Keratinocyte (primary cell): ENCODE results near the gene ANKS1B. TPM values are rescaled to one million over a fixed set of nuclear protein-coding genes. Genes with fewer than 3 reads are reported as not detected.

Experiments used
- DNase-seq: peaks from one replicate; pipeline ENCODE4 v3.0.0-alpha.2; 2011; ENCODE audit warnings: low read depth, missing footprints, low spot score
- FAIRE-seq: peaks from 2 replicates; lab custom pipeline; 2011; peaks lifted over from hg19 to GRCh38; lab: Jason Lieb, UNC
- H2AFZ ChIP-seq: 2 replicates; pipeline ENCODE4 v1.6.0; 2012; ENCODE audit warnings: low read length, control low read depth, inconsistent platforms; ENCODE audit not compliant: control insufficient read depth
- H3K27ac ChIP-seq: 2 replicates; pipeline ENCODE4 v1.5.1; 2011; ENCODE audit warnings: low read length; ENCODE audit not compliant: control insufficient read depth, insufficient read depth
- H3K27me3 ChIP-seq: 3 replicates; pipeline ENCODE4 v1.6.0; 2011; ENCODE audit warnings: low read length; ENCODE audit not compliant: control insufficient read depth, insufficient read depth; ENCODE audit errors: extremely low read depth
- H3K36me3 ChIP-seq, 2 experiments: 2 replicates in 1 of 2; 3 replicates in 1 of 2; pipeline ENCODE4 v1.5.1; 2011; ENCODE audit warnings: low read length in 2 of 2, mild to moderate bottlenecking in 1 of 2; ENCODE audit not compliant: control insufficient read depth in 2 of 2, insufficient read depth in 2 of 2; ENCODE audit errors: extremely low read depth in 1 of 2
- H3K4me1 ChIP-seq: 3 replicates; pipeline ENCODE4 v1.5.1; 2011; ENCODE audit warnings: low read length; ENCODE audit not compliant: control insufficient read depth, insufficient read depth; ENCODE audit errors: extremely low read depth
- H3K4me2 ChIP-seq: 3 replicates; pipeline ENCODE4 v1.6.0; 2011; ENCODE audit warnings: low read depth, low read length; ENCODE audit not compliant: control insufficient read depth, insufficient read depth; ENCODE audit errors: extremely low read depth
- H3K4me3 ChIP-seq, 3 experiments: fragments of 200-600 bp in 1 of 3; sonication (generic) in 1 of 3; 2 replicates in 2 of 3; 3 replicates in 1 of 3; pipeline ENCODE4 v1.5.1; 2011 to 2016; ENCODE audit warnings: low read length in 3 of 3, mild to moderate bottlenecking in 3 of 3, control low read depth in 2 of 3, inconsistent platforms in 1 of 3, low read depth in 1 of 3, mixed read lengths in 1 of 3, mixed run types in 1 of 3, moderate library complexity in 1 of 3; ENCODE audit not compliant: control insufficient read depth in 2 of 3, insufficient read depth in 2 of 3; ENCODE audit errors: extremely low read depth in 1 of 3
- H3K79me2 ChIP-seq: 2 replicates; pipeline ENCODE4 v1.6.0; 2012; ENCODE audit warnings: low read length; ENCODE audit not compliant: control insufficient read depth, insufficient read depth
- H3K9ac ChIP-seq: 3 replicates; pipeline ENCODE4 v1.6.0; 2011; ENCODE audit warnings: low read length; ENCODE audit not compliant: control insufficient read depth, insufficient read depth; ENCODE audit errors: extremely low read depth
- H3K9me1 ChIP-seq: 3 replicates; pipeline ENCODE4 v1.6.0; 2011; ENCODE audit warnings: low read length; ENCODE audit not compliant: control insufficient read depth, insufficient read depth; ENCODE audit errors: extremely low read depth
- H3K9me3 ChIP-seq: 2 replicates; pipeline ENCODE4 v1.5.1; 2012; ENCODE audit warnings: low read depth, low read length; ENCODE audit not compliant: control insufficient read depth
- H4K20me1 ChIP-seq: 3 replicates; pipeline ENCODE4 v1.6.0; 2011; ENCODE audit warnings: low read length; ENCODE audit not compliant: control insufficient read depth, insufficient read depth; ENCODE audit errors: extremely low read depth
- EZH2 ChIP-seq: IDR thresholded peaks from one replicate; pipeline ENCODE4 v1.6.1; 2012; ENCODE audit warnings: inconsistent platforms, mild to moderate bottlenecking, low read length, moderate library complexity
- dilution Hi-C: fragments of 300-500 bp; cut with MboI; formaldehyde crosslinking; loops from one replicate; pipeline ENCODE4 v1.7.0; 2020; ENCODE audit warnings: low sequenced_read_pairs; ENCODE audit not compliant: extremely low pct_ligation_motif_present
- polyA plus RNA-seq, 5 experiments: library from polyadenylated mRNA; depleted of rRNA in 3 of 5; stranded (reverse) in 3 of 5; stranded (forward) in 1 of 5; unstranded in 1 of 5; fragments of >200 nt; gene quantifications; 1 replicate in 1 of 5; 2 replicates in 3 of 5; 3 replicates in 1 of 5; pipeline versions ENCODE4 v1.2.1 to v1.2.3, GENCODE V29; 2011 to 2012; ENCODE audit warnings: missing spikeins in 2 of 5, low read depth in 1 of 5, low replicate concordance in 1 of 5
- TF ChIP-seq, protein P1 (sequence below), 3 experiments: IDR thresholded peaks in 1 of 3; conservative IDR thresholded peaks in 1 of 3; optimal IDR thresholded peaks in 1 of 3; 2 replicates in 2 of 3; 3 replicates in 1 of 3; pipeline versions ENCODE3 to v1.5.1; 2011; ENCODE audit warnings: low read length in 3 of 3, mild to moderate bottlenecking in 3 of 3, moderate library complexity in 2 of 3, control low read depth in 1 of 3, inconsistent platforms in 1 of 3; ENCODE audit not compliant: insufficient read depth in 2 of 3; ENCODE audit errors: extremely low read depth in 1 of 3

Gene ANKS1B
- polyA plus RNA-seq, 1 donor (not counting 4 experiments of a cell fraction or from before 2014, with no cell fraction given) = not detected

DNA sequence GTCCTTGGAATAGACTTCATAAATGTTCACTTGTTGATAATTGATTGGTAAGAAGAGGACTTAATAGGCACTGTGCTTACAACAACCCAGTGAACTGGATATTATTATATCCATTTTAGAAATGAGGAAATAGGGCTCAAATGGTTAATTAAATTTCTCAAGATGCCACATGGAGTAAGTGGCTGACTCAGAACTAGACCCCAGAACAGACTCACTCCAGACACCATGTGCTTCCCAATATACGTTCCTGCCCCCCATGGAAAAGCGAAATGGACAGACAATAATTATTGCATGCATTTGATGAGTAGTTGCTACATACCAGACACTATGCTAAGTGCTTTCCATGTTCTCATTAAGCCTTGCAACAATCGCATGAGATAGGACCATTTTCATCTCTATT, 895 bp upstream of the ANKS1B start:
- no peak overlapping the region for H3K27ac ChIP-seq
- H3K4me3 ChIP-seq = peak overlapping the region in 2 of 3 experiments; percentile 63 to 73
- H3K9ac ChIP-seq = no peak overlapping the region
- peak overlapping the region; percentile 96 for H3K4me2 ChIP-seq
- peaks cover 2% of the 10 kb centered on the region for H3K9me1 ChIP-seq
- peaks cover 4% of the 10 kb centered on the region for H3K4me1 ChIP-seq
- H2AFZ ChIP-seq = no peak overlapping the region
- no peaks in the 10 kb centered on the region for H3K9me3 ChIP-seq
- FAIRE-seq (no peak), DNase-seq (no peak)
- no peak for TF ChIP-seq EZH2
- TF ChIP-seq, protein P1, sequence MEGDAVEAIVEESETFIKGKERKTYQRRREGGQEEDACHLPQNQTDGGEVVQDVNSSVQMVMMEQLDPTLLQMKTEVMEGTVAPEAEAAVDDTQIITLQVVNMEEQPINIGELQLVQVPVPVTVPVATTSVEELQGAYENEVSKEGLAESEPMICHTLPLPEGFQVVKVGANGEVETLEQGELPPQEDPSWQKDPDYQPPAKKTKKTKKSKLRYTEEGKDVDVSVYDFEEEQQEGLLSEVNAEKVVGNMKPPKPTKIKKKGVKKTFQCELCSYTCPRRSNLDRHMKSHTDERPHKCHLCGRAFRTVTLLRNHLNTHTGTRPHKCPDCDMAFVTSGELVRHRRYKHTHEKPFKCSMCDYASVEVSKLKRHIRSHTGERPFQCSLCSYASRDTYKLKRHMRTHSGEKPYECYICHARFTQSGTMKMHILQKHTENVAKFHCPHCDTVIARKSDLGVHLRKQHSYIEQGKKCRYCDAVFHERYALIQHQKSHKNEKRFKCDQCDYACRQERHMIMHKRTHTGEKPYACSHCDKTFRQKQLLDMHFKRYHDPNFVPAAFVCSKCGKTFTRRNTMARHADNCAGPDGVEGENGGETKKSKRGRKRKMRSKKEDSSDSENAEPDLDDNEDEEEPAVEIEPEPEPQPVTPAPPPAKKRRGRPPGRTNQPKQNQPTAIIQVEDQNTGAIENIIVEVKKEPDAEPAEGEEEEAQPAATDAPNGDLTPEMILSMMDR (optimal IDR thresholded peaks at IDR 0.05 in 1 of 3, IDR thresholded peaks at IDR 0.05 in 1 of 3, conservative IDR thresholded peaks at IDR 0.05 in 1 of 3; ENCODE audit: extremely low read depth in 1 of 3, insufficient read depth in 2 of 3, low read length in 3 of 3) = no peak
- H4K20me1 ChIP-seq = no peaks in the 10 kb centered on the region
- no peaks in the 10 kb centered on the region for H3K36me3 ChIP-seq
- dilution Hi-C loops = no loop called here
- H3K27me3 ChIP-seq = peaks cover 21% of the 10 kb centered on the region
- no peaks in the 10 kb centered on the region for H3K79me2 ChIP-seq

DNA sequence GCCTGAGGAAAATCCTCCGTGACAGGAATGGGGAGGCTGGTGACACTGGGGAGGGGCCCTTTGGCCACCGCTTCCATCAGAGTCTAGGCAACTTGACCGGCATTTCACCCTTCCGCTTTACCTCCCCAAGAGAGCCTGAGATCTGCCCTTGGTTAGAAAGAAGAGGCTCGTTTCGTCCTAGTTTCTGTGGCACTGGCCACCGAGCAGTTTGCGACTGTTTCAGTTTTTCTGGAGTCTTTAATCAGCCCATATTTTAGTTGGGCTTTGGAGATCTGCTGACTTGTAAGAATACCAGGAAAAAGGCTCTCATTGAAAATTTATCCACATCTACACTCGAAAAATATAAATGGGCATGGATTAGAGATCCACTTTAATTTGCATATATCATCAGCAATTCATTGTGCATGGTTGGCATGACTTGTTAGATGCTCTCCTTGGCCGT, 414 bp upstream of the ANKS1B start:
- H3K36me3 ChIP-seq = no peaks in the 10 kb centered on the region
- H3K9me1 ChIP-seq = peaks cover 2% of the 10 kb centered on the region
- H3K4me3 ChIP-seq = peak overlapping the region; percentile 33 to 73 (median 63)
- peak overlapping the region; percentile 15 for H3K9ac ChIP-seq
- dilution Hi-C loops = no loop called here
- H2AFZ ChIP-seq = peak overlapping the region; percentile 71
- no peaks in the 10 kb centered on the region for H3K9me3 ChIP-seq
- H3K4me1 ChIP-seq = peaks cover 4% of the 10 kb centered on the region
- peaks cover 21% of the 10 kb centered on the region for H3K27me3 ChIP-seq
- no peaks in the 10 kb centered on the region for H4K20me1 ChIP-seq
- H3K27ac ChIP-seq = no peak overlapping the region
- FAIRE-seq (no peak), DNase-seq (no peak)
- H3K4me2 ChIP-seq = peak overlapping the region; percentile 96
- TF ChIP-seq, protein P1 (optimal IDR thresholded peaks at IDR 0.05 in 1 of 3, IDR thresholded peaks at IDR 0.05 in 1 of 3, conservative IDR thresholded peaks at IDR 0.05 in 1 of 3; ENCODE audit: extremely low read depth in 1 of 3, insufficient read depth in 2 of 3, low read length in 3 of 3) = no peak
- no peak for TF ChIP-seq EZH2
- H3K79me2 ChIP-seq = no peaks in the 10 kb centered on the region
